Muscle of leg (tissue), 11 donors: Measurements from ENCODE around the gene TMSB4X. TPM values are rescaled to one million over a fixed set of nuclear protein-coding genes. Genes with fewer than 3 reads are reported as not detected.
"Not testable (repeated sequence)": the region's sequence is repeated elsewhere in the genome, so short reads cannot be mapped to it uniquely, and the experiment has no call there.

Source experiments
- DNase-seq: peaks from one replicate; pipeline ENCODE4 v3.0.0; 2013
- H3K27ac ChIP-seq: one replicate; pipeline ENCODE4 v1.5.1; 2013; ENCODE audit warnings: mild to moderate bottlenecking, low read length, control low read depth
- H3K27me3 ChIP-seq: one replicate; pipeline ENCODE4 v1.6.1; 2013; ENCODE audit warnings: low read length; ENCODE audit not compliant: control insufficient read depth, insufficient read depth
- H3K36me3 ChIP-seq: one replicate; pipeline ENCODE4 v1.6.1; 2013; ENCODE audit warnings: low read length; ENCODE audit not compliant: control insufficient read depth, insufficient read depth
- H3K4me1 ChIP-seq: one replicate; pipeline ENCODE4 v1.6.1; 2013; ENCODE audit warnings: low read length; ENCODE audit not compliant: control insufficient read depth, insufficient read depth
- H3K4me3 ChIP-seq: one replicate; pipeline ENCODE4 v1.5.1; 2013; ENCODE audit warnings: low read length, control low read depth
- H3K9me3 ChIP-seq: replicated peaks from 2 replicates; pipeline ENCODE4 v1.6.1; 2013; ENCODE audit warnings: low read depth, low read length; ENCODE audit not compliant: control insufficient read depth
- WGBS: methylation state at CpG from one replicate; pipeline ENCODE4 v1.1.5; 2013; ENCODE audit warnings: missing lambda C conversion rate; ENCODE audit not compliant: insufficient coverage; 5-methylcytosine and 5-hydroxymethylcytosine counted together
- polyA plus RNA-seq, 8 donors: library from polyadenylated mRNA; unstranded; fragments of 120-200 nt; gene quantifications; one replicate each; pipeline versions ENCODE4 v1.2.1 to v1.2.3, GENCODE V29; 2013; ENCODE audit warnings: inconsistent platforms in 1 of 8, low replicate concordance in 1 of 8; ENCODE audit not compliant: insufficient read length in 8 of 8, insufficient read depth in 1 of 8
- total RNA-seq: library from RNA; stranded (reverse); fragments of 120-200 nt; gene quantifications from one replicate; pipeline ENCODE4 v1.2.4, GENCODE V29; 2013

TMSB4X gene
- total and polyA plus RNA-seq, 9 donors, result 996 to 1,896 (median 1,301) TPM

GRCh38 chrX:12944452-12944851 lies 30.5 kb upstream of the TMSB4X start:
- not testable (repeated sequence) for H3K36me3 ChIP-seq, H3K4me1 ChIP-seq, H3K9me3 ChIP-seq, H3K4me3 ChIP-seq, DNase-seq, H3K27ac ChIP-seq
- 83% methylated on average over 1 of the region's 4 CpGs for WGBS
- H3K27me3 ChIP-seq, result peaks cover 15% of the 10 kb centered on the region

- no peak for DNase-seq
- no peak overlapping the region for H3K27ac ChIP-seq
- no peaks in the 10 kb centered on the region for H3K36me3 ChIP-seq
- no peak overlapping the region for H3K4me3 ChIP-seq
- 100% methylated on average over 1 of the region's 4 CpGs for WGBS
- peaks cover 17% of the 10 kb centered on the region for H3K4me1 ChIP-seq
- peaks cover 21% of the 10 kb centered on the region for H3K27me3 ChIP-seq
- H3K9me3 ChIP-seq, result no peaks in the 10 kb centered on the region
Observed at GRCh38 chrX:12945494-12945893, 29.4 kb upstream of the TMSB4X start.

- H3K4me3 ChIP-seq, result no peak overlapping the region
- H3K27me3 ChIP-seq, result peaks cover 27% of the 10 kb centered on the region
- WGBS, result 42% methylated on average over 3 of the region's 4 CpGs
- DNase-seq, result no peak
- H3K27ac ChIP-seq, result no peak overlapping the region
- H3K4me1 ChIP-seq, result peaks cover 20% of the 10 kb centered on the region
- H3K9me3 ChIP-seq, result no peaks in the 10 kb centered on the region
- H3K36me3 ChIP-seq, result no peaks in the 10 kb centered on the region
Observed at GRCh38 chrX:12946406-12946805, 28.5 kb upstream of the TMSB4X start.

GRCh38 chrX:12946838-12947544 lies 27.9 kb upstream of the TMSB4X start:
- 10% methylated on average over 2 of the region's 5 CpGs for WGBS
- no peak overlapping the region for H3K4me3 ChIP-seq
- H3K36me3 ChIP-seq, result no peaks in the 10 kb centered on the region
- peak; percentile 84 for DNase-seq
- H3K4me1 ChIP-seq, result peaks cover 20% of the 10 kb centered on the region
- H3K27me3 ChIP-seq, result peaks cover 27% of the 10 kb centered on the region
- H3K27ac ChIP-seq, result peak overlapping the region; percentile 65
- no peaks in the 10 kb centered on the region for H3K9me3 ChIP-seq

GRCh38 chrX:12947545-12948235 lies 27.2 kb upstream of the TMSB4X start:
- H3K36me3 ChIP-seq, result no peaks in the 10 kb centered on the region
- no peaks in the 10 kb centered on the region for H3K9me3 ChIP-seq
- no peak overlapping the region for H3K4me3 ChIP-seq
- no peak for DNase-seq
- 42% methylated on average over 4 of the region's 5 CpGs for WGBS
- peaks cover 29% of the 10 kb centered on the region for H3K27me3 ChIP-seq
- H3K27ac ChIP-seq, result peak overlapping the region; percentile 65
- H3K4me1 ChIP-seq, result peaks cover 20% of the 10 kb centered on the region

- 100% methylated on average over 1 of the region's 2 CpGs for WGBS
- H3K4me1 ChIP-seq, result peaks cover 20% of the 10 kb centered on the region
- H3K36me3 ChIP-seq, result no peaks in the 10 kb centered on the region
- DNase-seq, result no peak
- H3K4me3 ChIP-seq, result no peak overlapping the region
- no peak overlapping the region for H3K27ac ChIP-seq
- H3K27me3 ChIP-seq, result peaks cover 30% of the 10 kb centered on the region
- H3K9me3 ChIP-seq, result no peaks in the 10 kb centered on the region
Observed at GRCh38 chrX:12948495-12948894, 26.4 kb upstream of the TMSB4X start.

- Histone ChIP-seq H3K9me3 (no peaks in the 10 kb centered on the region), H3K27ac (peak overlapping the region; percentile 86), H3K36me3 (no peaks in the 10 kb centered on the region), H3K4me3 (no peak overlapping the region), H3K27me3 (peaks cover 30% of the 10 kb centered on the region), H3K4me1 (peaks cover 20% of the 10 kb centered on the region)
- DNase-seq, result no peak
- 43% methylated on average over 3 of the region's 5 CpGs for WGBS
Observed at GRCh38 chrX:12949205-12949926, 25.5 kb upstream of the TMSB4X start.

GRCh38 chrX:12949927-12950656 lies 24.8 kb upstream of the TMSB4X start:
- Histone ChIP-seq H3K4me3 (no peak overlapping the region), H3K27ac (peak overlapping the region; percentile 86), H3K9me3 (no peaks in the 10 kb centered on the region), H3K27me3 (peaks cover 33% of the 10 kb centered on the region), H3K4me1 (peaks cover 20% of the 10 kb centered on the region), H3K36me3 (no peaks in the 10 kb centered on the region)
- 60% methylated on average over 6 of the region's 11 CpGs for WGBS
- DNase-seq, result peak; percentile 93

- H3K36me3 ChIP-seq, result no peaks in the 10 kb centered on the region
- peak; percentile 41 for DNase-seq
- whole genome bisulfite sequencing, result 64% methylated on average over 6 of the region's 9 CpGs
- H3K4me1 ChIP-seq, result peaks cover 24% of the 10 kb centered on the region
- no peaks in the 10 kb centered on the region for H3K9me3 ChIP-seq
- H3K4me3 ChIP-seq, result no peak overlapping the region
- peak overlapping the region; percentile 86 for H3K27ac ChIP-seq
- H3K27me3 ChIP-seq, result peaks cover 32% of the 10 kb centered on the region
Observed at GRCh38 chrX:12950851-12951594, 23.9 kb upstream of the TMSB4X start.
